HG03460 (cell line): Measurements from ENCODE around the gene CHCHD6.

ENCODE experiments used
- ATAC-seq: cut with Tn5 transposase; IDR thresholded peaks from one replicate; pipeline ENCODE4 v1.9.1; 2021; ENCODE audit not compliant: unreplicated experiment

The CHCHD6 gene

GRCh38 chr3:126668450-126669401 is 35.3 kb upstream of the CHCHD6 start:
- no peak for ATAC-seq

GRCh38 chr3:126671521-126671920 is 32.5 kb upstream of the CHCHD6 start:
- ATAC-seq = no peak

- no peak for ATAC-seq
Measured at GRCh38 chr3:126672340-126672739, 31.7 kb upstream of the CHCHD6 start.

- no peak for ATAC-seq
Measured at GRCh38 chr3:126672741-126673140, 31.3 kb upstream of the CHCHD6 start.

- ATAC-seq = no peak
Measured at GRCh38 chr3:126676919-126677705, 26.9 kb upstream of the CHCHD6 start.

GRCh38 chr3:126677862-126678503 is 26.1 kb upstream of the CHCHD6 start:
- ATAC-seq = no peak

GRCh38 chr3:126678693-126679317 is 25.2 kb upstream of the CHCHD6 start:
- ATAC-seq = no peak

- no peak for ATAC-seq
Measured at GRCh38 chr3:126679318-126679751, 24.7 kb upstream of the CHCHD6 start.

- ATAC-seq = no peak
Measured at GRCh38 chr3:126679831-126680666, 24.0 kb upstream of the CHCHD6 start.

- no peak for ATAC-seq
Measured at GRCh38 chr3:126680667-126681055, 23.4 kb upstream of the CHCHD6 start.

GRCh38 chr3:126682009-126682408 is 22.0 kb upstream of the CHCHD6 start:
- no peak for ATAC-seq

- ATAC-seq = no peak
Measured at GRCh38 chr3:126683069-126683468, 21.0 kb upstream of the CHCHD6 start.

- ATAC-seq = no peak
Measured at GRCh38 chr3:126684218-126684751, 19.8 kb upstream of the CHCHD6 start.

GRCh38 chr3:126685021-126685420 is 19.0 kb upstream of the CHCHD6 start:
- no peak for ATAC-seq

GRCh38 chr3:126685493-126685892 is 18.5 kb upstream of the CHCHD6 start:
- ATAC-seq = no peak

GRCh38 chr3:126691765-126692164 is 12.3 kb upstream of the CHCHD6 start:
- no peak for ATAC-seq

GRCh38 chr3:126692858-126693257 is 11.2 kb upstream of the CHCHD6 start:
- ATAC-seq = no peak

- no peak for ATAC-seq
Measured at GRCh38 chr3:126693921-126694320, 10.1 kb upstream of the CHCHD6 start.

GRCh38 chr3:126696701-126697267 is 7.3 kb upstream of the CHCHD6 start:
- ATAC-seq = no peak
